ENCODE measurements around the gene C1S.
"Not testable (repeated sequence)": the region's sequence is repeated elsewhere in the genome, so short reads cannot be mapped to it uniquely, and the experiment has no call there.

Gene C1S

GRCh38 chr12:7046383-7047105, 14.0 kb upstream of the C1S start:
- no peak overlapping the region for H3K4me3 ChIP-seq (ENCODE audit: low read depth, low read length)

DNA sequence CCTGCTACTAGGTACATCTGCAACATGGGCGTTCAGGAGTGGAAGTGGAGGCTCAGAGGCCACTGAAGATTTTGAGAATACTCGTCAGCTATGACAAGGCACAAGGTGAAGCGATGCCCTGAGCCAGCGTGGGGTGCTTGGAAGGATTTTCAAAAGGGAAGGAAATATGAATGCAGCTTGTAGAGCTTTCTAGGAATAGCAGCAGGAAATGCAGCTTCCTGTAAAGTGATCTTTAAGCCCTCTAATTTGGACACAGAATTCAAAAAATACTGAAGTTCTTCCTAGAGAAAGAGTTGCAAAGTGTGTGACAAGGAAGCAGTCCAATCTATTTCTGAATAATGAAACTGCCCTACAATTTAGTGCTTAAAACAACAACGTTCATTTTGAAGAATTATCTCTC, 13.2 kb upstream of the C1S start:
- no peak overlapping the region for H3K4me3 ChIP-seq (ENCODE audit: low read depth, low read length)

DNA sequence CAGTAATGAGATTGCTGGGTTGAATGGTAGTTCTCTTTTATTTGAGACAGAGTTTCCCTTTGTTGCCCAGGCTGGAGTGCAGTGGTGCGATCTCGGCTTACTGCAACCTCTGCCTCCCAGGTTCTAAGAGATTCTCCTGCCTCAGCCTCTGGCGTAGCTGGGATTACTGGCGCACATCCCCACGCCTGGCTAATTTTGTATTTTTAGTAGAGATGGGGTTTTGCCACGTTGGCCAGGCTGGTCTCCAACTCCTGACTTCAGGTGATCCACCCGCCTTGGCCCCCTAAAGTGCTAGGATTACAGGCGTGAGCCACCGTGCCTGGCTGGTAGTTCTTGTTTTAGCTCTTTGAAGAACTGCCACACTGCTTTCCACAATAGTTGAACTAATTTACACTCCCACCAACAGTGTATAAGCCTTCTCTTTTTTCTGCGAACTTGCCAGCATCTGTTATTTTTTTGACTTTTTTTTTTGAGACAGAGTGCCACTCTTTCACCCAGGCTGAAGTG, 11.0 kb upstream of the C1S start:
- H3K4me3 ChIP-seq (ENCODE audit: low read depth, low read length) = not testable (repeated sequence)

GRCh38 chr12:7049973-7050372, 10.5 kb upstream of the C1S start:
- H3K4me3 ChIP-seq (ENCODE audit: low read depth, low read length) = not testable (repeated sequence)

DNA sequence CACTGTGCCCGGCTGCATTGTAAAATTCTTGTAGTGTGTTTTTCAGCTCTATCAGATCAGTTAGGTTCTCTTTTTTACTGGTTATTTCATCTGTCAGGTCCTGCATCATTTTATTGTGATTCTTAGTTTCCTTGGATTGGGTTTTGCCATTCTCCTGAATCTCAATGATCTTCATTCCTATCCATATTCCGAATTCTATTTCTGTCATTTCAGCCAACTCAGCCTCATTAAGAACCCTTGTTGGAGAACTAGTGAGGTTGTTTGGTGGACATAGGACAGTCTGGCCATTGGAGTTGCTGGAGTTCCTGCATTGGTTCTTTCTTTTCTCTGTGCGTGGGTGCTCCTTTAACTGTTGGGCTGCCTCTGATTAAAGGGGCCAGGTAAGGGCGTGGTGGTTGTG, 5.6 kb upstream of the C1S start:
- no peak overlapping the region for H3K4me3 ChIP-seq (ENCODE audit: low read depth, low read length)

DNA sequence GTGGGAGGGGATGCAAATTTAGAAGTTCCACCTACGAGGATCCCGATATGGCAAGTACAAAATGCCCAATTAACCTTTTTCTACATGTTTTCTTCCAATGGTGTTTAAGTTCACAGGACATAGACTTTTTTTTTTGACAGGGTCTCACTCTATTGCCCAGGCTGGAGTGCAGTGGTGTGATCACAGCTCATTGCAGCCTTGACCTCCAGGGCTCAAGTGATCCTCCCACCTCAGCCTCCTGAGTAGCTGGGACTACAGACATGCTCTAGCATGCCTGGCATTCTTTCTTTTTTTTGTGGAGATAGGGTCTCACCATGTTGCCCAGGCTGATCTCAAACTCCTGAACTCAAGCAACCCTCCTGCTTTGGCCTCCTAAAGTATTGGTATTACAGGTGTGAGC, 4.8 kb upstream of the C1S start:
- H3K4me3 ChIP-seq (ENCODE audit: low read depth, low read length) = not testable (repeated sequence)

DNA sequence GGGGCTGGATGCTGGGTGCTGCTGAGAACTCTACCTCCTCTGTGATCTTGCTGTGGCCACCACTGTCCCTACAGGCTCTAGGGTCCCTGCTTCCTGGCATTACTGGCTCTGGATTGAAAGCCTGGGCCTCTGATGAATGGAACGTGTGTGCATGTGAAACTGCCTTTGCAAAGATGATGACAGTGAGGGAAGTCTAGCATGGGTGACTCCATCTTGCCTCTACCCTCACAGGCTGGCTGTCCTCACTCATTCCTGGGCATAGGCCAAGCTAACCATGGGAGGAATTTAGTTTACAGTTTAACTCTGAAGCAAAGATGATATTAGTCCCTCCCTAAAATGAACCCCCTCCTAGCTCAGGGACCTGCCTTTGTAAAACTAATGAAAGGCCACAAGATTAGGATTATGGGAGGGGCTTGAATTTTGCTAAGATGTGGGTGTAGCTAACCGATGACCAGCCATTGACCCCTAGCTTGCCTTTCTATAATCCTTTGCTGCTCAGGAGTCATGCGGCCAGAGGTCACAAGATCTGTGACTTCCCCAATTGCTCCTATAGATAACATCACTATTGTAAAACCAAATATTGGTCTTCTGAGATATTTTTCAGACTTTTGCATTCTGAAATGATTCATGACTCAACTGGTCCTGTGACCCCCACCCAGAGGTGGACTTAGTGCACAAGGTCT, 2.2 kb upstream of the C1S start:
- H3K4me3 ChIP-seq (ENCODE audit: low read depth, low read length) = no peak overlapping the region

DNA sequence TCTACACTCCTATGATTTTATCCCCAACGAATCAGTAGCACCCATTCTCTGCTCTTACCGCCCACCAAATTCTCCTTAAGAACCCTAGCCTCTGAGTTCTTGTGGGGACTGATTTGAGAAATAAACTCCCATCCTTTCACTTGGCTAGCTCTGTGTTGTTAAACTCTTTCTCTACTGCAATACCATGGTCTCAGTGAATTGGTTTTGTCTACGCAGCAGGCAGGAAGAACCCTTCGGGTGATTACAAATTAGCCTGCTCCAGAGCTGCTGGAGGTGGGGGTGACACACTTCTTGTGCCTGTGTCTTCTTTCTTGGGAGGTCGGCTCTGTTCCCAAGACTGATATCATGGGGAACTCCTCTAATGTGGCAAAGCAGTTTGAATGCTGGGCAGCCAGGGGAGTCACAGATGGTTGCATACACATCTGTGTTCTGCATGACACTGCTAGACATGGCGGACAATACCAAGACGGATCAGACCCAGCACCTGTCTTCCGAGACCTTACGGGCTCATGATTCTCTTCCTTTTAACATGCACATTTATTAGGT, 1.6 kb upstream of the C1S start:
- no peak overlapping the region for H3K4me3 ChIP-seq (ENCODE audit: low read depth, low read length)

DNA sequence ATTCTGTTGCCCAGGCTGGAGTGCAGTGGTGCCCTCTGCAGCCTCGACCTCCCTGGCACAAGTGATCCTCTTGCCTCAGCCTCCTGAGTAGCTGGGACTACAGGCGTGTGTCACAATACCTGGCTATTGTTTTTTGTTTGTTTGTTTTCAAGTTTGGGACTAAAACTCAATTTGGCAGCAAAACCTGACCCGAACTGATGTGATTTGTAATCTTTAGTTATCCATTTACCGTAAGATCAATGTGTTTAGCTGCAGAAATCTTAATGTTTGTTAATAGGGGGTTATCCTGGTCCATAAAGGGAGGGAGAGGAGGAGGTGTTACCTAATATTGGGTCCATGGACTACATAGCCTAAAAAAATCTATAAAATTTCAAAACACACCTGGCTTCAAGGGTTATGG, 738 bp upstream of the C1S start:
- no peak overlapping the region for H3K4me3 ChIP-seq (ENCODE audit: low read depth, low read length)

DNA sequence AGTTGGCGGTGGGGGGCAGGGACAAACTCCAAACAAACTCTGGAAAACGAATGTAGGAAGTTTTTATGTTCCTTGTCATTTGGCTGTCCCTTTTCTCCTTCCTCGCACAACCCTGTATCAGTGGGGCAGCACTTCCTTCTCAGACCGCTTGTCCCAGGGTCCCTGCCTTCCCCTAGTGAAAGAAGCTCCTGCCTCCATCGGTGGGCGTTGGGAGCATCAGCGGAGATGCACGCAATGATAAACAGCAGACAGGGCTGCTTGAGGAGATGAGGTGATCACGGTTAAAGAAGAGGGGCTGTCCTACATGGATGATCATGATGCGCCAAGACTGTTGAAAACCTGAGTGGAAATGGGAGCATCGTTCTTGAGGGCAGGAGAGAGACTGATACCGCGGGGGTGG, 620 bp downstream of the C1S start:
- no peak overlapping the region for H3K4me3 ChIP-seq (ENCODE audit: low read depth, low read length)

- no peak overlapping the region for H3K4me3 ChIP-seq (ENCODE audit: low read depth, low read length)
These were observed 1.1 kb downstream of the C1S start for GRCh38 chr12:7061596-7061995.

DNA sequence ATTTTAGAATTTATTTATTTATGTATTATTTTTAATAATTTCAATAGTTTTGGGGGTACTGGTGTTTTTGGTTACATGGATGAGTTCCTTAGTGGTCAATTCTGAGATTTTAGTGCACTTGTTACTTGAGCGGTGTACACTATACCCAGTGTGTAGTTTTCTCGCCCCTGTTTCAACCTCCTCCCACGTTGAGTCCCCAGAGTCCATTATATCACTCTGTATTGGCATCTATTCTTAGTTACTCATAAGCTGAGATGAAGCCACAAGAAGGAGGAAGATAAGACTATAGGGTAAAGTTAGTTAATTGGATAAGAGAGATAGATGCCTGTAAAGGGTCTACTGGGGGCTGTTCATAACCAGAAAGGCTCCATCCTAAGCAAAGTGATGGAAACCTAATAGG, 4.0 kb downstream of the C1S start:
- H3K4me3 ChIP-seq (ENCODE audit: low read depth, low read length) = no peak overlapping the region

- no peak overlapping the region for H3K4me3 ChIP-seq (ENCODE audit: low read depth, low read length)
These were observed 4.6 kb downstream of the C1S start for GRCh38 chr12:7065073-7065623.

- no peak overlapping the region for H3K4me3 ChIP-seq (ENCODE audit: low read depth, low read length)
These were observed 6.1 kb downstream of the C1S start for GRCh38 chr12:7066596-7066995.

- H3K4me3 ChIP-seq (ENCODE audit: low read depth, low read length) = no peak overlapping the region
These were observed 6.6 kb downstream of the C1S start for GRCh38 chr12:7067096-7067495.

DNA sequence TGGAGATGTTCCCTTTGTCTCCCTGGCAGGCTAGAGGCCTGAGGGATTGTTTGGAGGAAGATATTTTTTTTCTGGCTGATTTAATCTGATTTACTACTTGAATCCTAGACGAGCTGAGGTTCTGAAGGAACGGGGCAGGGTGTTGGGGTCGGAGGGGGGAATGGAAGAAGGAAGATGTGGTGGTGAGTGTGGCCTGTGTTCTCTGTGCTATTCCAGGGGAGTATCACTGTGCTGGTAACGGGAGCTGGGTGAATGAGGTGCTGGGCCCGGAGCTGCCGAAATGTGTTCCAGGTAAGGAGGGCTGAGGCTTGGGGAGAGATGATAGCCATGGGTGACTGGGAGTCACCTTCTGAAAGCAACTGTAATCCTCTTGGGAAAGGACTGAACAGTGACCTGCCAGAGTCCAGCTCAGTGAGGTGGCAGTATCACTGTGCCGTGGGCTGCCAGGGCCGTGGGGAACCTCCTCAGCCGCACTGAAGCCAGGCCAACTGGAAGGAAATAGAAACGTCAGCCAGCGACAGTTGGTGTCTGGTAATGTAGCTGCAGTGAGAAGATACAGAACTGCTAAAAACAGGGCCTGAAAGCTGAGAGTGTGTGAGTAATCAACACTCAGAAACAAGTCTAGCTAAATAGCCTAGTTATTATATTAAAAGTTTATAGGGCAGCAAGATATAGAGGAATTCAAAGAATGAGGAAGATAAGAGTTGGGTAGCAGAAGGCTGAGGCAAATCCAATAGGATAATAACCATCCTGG, 7.9 kb downstream of the C1S start:
- H3K4me3 ChIP-seq (ENCODE audit: low read depth, low read length) = no peak overlapping the region

DNA sequence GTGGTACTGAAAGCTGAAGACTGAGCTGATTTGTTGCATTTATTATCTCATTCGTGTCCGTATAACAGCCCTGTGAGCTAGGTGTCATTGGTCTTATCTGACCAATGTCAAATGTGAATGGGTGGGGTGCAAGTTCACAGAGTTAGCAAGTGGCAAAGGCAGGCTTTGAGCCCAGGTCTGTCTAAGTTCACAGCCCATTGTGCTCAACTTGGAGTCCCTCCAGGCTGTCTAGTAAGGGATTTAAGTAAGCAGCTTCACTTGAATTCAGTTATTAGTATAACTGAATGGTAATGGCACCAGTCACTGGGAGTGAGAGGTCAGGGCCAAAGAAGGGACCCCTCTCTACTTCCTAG, 8.5 kb downstream of the C1S start:
- H3K4me3 ChIP-seq (ENCODE audit: low read depth, low read length) = no peak overlapping the region

GRCh38 chr12:7069386-7069785, 8.9 kb downstream of the C1S start:
- H3K4me3 ChIP-seq (ENCODE audit: low read depth, low read length) = no peak overlapping the region

GRCh38 chr12:7072035-7072434, 11.5 kb downstream of the C1S start:
- H3K4me3 ChIP-seq (ENCODE audit: low read depth, low read length) = no peak overlapping the region

DNA sequence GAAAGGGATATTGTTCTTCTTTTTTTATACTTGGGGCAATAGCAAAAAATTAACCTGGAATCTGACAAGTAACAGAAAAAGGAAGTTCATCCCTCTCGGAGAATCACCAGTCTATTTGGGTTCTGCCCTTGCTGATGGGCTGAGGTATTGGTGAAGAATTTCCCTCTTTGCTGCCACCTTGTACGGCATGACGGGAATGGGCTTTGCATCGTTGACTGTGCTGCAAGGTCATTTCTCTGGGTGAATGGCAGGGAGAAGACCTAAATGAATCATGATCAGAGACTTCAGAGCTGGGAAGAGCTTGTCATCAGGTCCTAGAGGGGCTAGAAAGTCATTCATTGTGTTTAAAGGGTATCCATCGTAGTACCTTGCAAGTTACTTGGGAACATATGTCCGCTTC, 12.0 kb downstream of the C1S start:
- no peak overlapping the region for H3K4me3 ChIP-seq (ENCODE audit: low read depth, low read length)

GRCh38 chr12:7073946-7074345, 13.4 kb downstream of the C1S start:
- H3K4me3 ChIP-seq (ENCODE audit: low read depth, low read length) = no peak overlapping the region
